NCI-H2196 (cell line): ENCODE measurements around the gene AMHR2.
"Not testable (repeated sequence)": the region's sequence is repeated elsewhere in the genome, so short reads cannot be mapped to it uniquely, and the experiment has no call there.

Experiments
- DNase-seq: peaks from one replicate; lab custom pipeline; 2025; ENCODE audit not compliant: unreplicated experiment; lab: John Stamatoyannopoulos, UW

AMHR2 gene

GRCh38 chr12:53423597-53423996, at the start of gene AMHR2:
Gene AMHR2, plus strand, starts transcription at chr12:53423855. Its CDS starts 80 bp downstream, at chr12:53423935.
- no peak for DNase-seq

- DNase-seq = not testable (repeated sequence)
Observed at GRCh38 chr12:53374277-53374676, 49.4 kb upstream of the AMHR2 start.

- no peak for DNase-seq
Observed at GRCh38 chr12:53376747-53377146, 46.9 kb upstream of the AMHR2 start.

GRCh38 chr12:53378222-53378621, 45.4 kb upstream of the AMHR2 start:
- DNase-seq = no peak

GRCh38 chr12:53378724-53379388, 44.8 kb upstream of the AMHR2 start:
- DNase-seq = peak; percentile 46

- peak; percentile 99 for DNase-seq
Observed at GRCh38 chr12:53379389-53380103, 44.1 kb upstream of the AMHR2 start.

GRCh38 chr12:53380104-53380793, 43.4 kb upstream of the AMHR2 start, which contains the start of gene SP1:
Gene SP1, plus strand, starts transcription at chr12:53380176. Its CDS starts 116 bp downstream, at chr12:53380292.
- DNase-seq = peak; percentile 93

GRCh38 chr12:53380794-53381730, 42.6 kb upstream of the AMHR2 start:
- DNase-seq = no peak

- DNase-seq = peak; percentile 18
Observed at GRCh38 chr12:53381731-53382630, 41.7 kb upstream of the AMHR2 start.

- no peak for DNase-seq
Observed at GRCh38 chr12:53383258-53383657, 40.4 kb upstream of the AMHR2 start.

- DNase-seq = not testable (repeated sequence)
Observed at GRCh38 chr12:53386381-53386780, 37.3 kb upstream of the AMHR2 start.

- no peak for DNase-seq
Observed at GRCh38 chr12:53388932-53389331, 34.7 kb upstream of the AMHR2 start.

- no peak for DNase-seq
Observed at GRCh38 chr12:53389702-53390101, 34.0 kb upstream of the AMHR2 start.

- DNase-seq = no peak
Observed at GRCh38 chr12:53391724-53392123, 31.9 kb upstream of the AMHR2 start.

- DNase-seq = no peak
Observed at GRCh38 chr12:53399896-53400295, 23.8 kb upstream of the AMHR2 start.

GRCh38 chr12:53402351-53402750, 21.3 kb upstream of the AMHR2 start:
- not testable (repeated sequence) for DNase-seq

GRCh38 chr12:53402871-53403270, 20.8 kb upstream of the AMHR2 start:
- no peak for DNase-seq

GRCh38 chr12:53410951-53411350, 12.7 kb upstream of the AMHR2 start:
- no peak for DNase-seq

- DNase-seq = no peak
Observed at GRCh38 chr12:53413485-53414204, 10.0 kb upstream of the AMHR2 start.
